ENCODE data around the gene XPC.

Gene XPC

DNA sequence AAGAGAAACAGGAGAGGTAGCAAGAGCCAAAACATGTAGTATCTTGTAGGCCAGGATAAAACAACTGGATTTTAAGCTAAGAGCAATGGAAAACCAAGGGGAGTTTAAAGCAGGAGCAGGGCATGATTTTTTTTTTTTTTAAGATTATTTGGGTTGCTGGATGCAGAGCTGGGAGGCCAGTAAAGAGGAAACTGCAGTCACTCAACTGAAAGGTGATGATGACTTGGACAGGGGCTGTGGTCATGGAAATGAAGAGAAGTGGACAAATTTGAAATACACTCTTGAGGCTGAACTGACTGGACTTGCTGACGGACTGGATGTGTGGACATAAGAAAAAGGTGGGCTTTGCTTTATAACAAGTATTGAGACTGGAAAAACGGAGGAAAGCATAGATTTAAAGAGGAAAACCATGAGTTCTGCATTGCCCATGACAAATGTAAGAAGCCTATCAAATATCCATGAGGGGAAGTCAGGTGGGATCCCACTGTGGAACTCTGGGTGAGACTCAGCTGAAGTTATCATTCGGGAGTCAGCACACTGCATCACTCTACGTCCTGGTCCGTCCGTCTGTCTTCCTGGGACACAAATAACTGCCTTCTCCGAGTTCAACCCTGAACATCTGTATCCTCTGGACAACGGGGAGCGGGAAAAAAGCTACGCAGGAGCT lies 688 bp downstream of the XPC start:
- peak overlapping the region; percentile 81 for H3K4me3 ChIP-seq (replicated peaks; ENCODE audit: low read depth, low read length)
- TF ChIP-seq, protein P1, sequence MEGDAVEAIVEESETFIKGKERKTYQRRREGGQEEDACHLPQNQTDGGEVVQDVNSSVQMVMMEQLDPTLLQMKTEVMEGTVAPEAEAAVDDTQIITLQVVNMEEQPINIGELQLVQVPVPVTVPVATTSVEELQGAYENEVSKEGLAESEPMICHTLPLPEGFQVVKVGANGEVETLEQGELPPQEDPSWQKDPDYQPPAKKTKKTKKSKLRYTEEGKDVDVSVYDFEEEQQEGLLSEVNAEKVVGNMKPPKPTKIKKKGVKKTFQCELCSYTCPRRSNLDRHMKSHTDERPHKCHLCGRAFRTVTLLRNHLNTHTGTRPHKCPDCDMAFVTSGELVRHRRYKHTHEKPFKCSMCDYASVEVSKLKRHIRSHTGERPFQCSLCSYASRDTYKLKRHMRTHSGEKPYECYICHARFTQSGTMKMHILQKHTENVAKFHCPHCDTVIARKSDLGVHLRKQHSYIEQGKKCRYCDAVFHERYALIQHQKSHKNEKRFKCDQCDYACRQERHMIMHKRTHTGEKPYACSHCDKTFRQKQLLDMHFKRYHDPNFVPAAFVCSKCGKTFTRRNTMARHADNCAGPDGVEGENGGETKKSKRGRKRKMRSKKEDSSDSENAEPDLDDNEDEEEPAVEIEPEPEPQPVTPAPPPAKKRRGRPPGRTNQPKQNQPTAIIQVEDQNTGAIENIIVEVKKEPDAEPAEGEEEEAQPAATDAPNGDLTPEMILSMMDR (IDR thresholded peaks at IDR 0.05; ENCODE audit: insufficient read depth, low read length, poor library complexity, severe bottlenecking) = no peak
- DNase-seq (ENCODE audit: extremely low read depth, insufficient read length) = no peak
- peaks cover 2% of the 10 kb centered on the region; the same call in 1 of the 2 replicates for H3K36me3 ChIP-seq (ENCODE audit: control insufficient read depth, insufficient read depth, low read length)
- no peaks in the 10 kb centered on the region for H3K27me3 ChIP-seq (replicated peaks; ENCODE audit: control insufficient read depth, insufficient read depth, low read length)

DNA sequence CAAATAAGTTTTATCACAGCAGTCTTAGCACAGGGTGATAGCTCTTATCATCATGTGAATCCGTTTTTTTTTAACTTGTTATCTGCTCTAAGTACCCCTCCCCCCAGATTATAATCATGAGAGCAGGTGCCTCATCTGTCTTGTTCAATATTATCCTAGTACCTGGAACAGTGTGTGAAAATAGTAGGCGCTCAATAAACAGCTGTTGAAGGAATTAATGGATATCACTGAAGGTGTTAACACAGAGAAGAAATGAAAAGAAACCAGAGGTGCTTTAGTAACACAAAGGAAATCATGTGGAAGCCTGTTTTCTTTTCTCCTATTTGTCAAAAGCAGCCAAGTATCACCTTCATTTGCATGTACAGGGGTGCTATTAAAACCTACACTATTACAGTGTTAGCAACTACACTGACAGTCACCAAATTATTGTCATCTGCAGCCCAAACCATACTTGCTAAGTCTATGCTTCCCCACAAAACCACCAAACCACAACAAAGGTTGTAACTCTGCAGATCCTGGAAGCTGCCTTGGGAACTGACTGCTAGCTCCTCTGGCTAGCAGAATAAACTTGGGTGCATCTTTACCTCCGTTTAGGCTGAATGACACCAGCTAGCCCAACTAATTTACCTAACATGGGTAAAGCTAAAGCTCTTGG lies 2.9 kb downstream of the XPC start:
- Histone ChIP-seq H3K36me3 (ENCODE audit: control insufficient read depth, insufficient read depth, low read length) (peaks cover 6% of the 10 kb centered on the region), H3K27me3 (replicated peaks; ENCODE audit: control insufficient read depth, insufficient read depth, low read length) (no peaks in the 10 kb centered on the region), H3K4me3 (replicated peaks; ENCODE audit: low read depth, low read length) (peak overlapping the region; percentile 42)
- TF ChIP-seq, protein P1 (IDR thresholded peaks at IDR 0.05; ENCODE audit: insufficient read depth, low read length, poor library complexity, severe bottlenecking) = no peak
- DNase-seq (ENCODE audit: extremely low read depth, insufficient read length) = peak; percentile 18

DNA sequence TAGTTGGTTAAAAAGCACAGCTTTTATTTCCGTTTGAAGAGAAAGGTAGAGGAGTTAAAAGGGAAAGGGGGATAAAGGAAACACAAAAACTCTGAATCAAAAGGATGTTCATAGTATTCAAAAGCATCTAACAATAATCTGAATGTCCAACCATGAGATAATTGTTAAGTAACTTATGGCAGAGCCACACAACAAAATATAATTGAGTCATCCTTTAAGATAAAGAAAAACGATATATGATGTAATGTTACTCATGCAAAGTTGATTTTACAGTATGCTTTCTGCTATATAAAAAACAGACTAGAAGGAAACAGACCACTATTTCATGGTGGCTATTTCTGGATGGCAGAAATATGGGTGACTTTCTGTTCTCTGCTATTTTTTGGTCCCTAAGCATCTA lies 3.9 kb downstream of the XPC start:
- Histone ChIP-seq H3K27me3 (replicated peaks; ENCODE audit: control insufficient read depth, insufficient read depth, low read length) (no peaks in the 10 kb centered on the region), H3K36me3 (ENCODE audit: control insufficient read depth, insufficient read depth, low read length) (peaks cover 6% of the 10 kb centered on the region), H3K4me3 (replicated peaks; ENCODE audit: low read depth, low read length) (no peak overlapping the region)
- DNase-seq (ENCODE audit: extremely low read depth, insufficient read length) = no peak
- TF ChIP-seq, protein P1 (IDR thresholded peaks at IDR 0.05; ENCODE audit: insufficient read depth, low read length, poor library complexity, severe bottlenecking) = no peak

DNA sequence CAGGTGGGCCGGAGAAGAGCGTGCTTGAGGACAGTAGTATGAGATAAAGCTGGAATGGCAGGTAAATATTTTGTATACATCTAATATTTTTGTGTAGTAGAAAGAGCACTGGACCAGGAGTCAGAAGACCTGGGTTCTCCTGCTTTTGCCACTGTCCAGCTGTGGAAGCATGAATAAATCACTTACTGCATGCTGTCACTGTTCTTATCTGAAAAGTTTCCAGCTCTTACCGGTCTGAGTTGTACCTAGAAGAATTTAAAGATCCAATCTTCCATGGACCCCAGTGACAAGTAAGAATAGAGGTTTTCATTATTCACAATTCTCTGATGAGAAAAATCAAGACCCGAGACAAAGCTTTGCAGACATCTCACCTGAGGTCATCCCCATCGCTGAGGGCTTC lies 5.9 kb downstream of the XPC start:
- no peak for DNase-seq (ENCODE audit: extremely low read depth, insufficient read length)
- TF ChIP-seq, protein P1 (IDR thresholded peaks at IDR 0.05; ENCODE audit: insufficient read depth, low read length, poor library complexity, severe bottlenecking) = no peak
- Histone ChIP-seq H3K27me3 (replicated peaks; ENCODE audit: control insufficient read depth, insufficient read depth, low read length) (no peaks in the 10 kb centered on the region), H3K36me3 (ENCODE audit: control insufficient read depth, insufficient read depth, low read length) (peaks cover 13% of the 10 kb centered on the region), H3K4me3 (replicated peaks; ENCODE audit: low read depth, low read length) (no peak overlapping the region)

DNA sequence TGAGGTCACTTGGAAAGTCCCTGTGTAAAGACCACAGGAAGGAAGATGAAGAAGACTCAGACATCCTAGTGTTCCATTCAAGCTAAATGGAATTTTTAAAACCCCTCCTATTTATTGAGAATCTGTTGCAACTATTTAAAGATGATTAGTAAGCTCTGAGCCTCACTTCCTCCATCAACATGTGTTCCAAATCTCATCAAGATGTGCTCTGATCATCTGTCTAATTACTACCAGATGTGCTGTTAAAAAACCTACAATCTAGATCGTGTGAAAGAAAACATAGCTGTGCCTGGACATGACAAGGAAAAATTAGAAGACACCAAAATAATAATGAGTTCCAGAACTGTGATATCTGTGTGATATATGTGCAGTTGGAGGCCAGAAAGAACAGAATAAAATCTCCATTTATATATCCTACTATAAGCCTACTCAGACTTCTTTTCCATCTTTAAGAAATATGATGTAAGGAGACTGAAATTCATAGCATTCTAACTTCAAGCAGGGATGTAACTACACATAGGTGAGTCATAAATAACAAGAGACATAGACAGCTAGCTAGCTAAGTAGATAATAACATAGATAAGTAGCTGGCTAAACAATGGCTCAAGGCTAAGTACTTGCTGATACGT lies 7.8 kb downstream of the XPC start:
- peaks cover 27% of the 10 kb centered on the region for H3K36me3 ChIP-seq (ENCODE audit: control insufficient read depth, insufficient read depth, low read length)
- TF ChIP-seq, protein P1 (IDR thresholded peaks at IDR 0.05; ENCODE audit: insufficient read depth, low read length, poor library complexity, severe bottlenecking) = no peak
- DNase-seq (ENCODE audit: extremely low read depth, insufficient read length) = no peak
- no peaks in the 10 kb centered on the region for H3K27me3 ChIP-seq (replicated peaks; ENCODE audit: control insufficient read depth, insufficient read depth, low read length)
- H3K4me3 ChIP-seq (replicated peaks; ENCODE audit: low read depth, low read length) = no peak overlapping the region
